Medulla oblongata (tissue), 1 donor: ENCODE data around the gene ARHGAP4.
A peak's percentile ranks its signal among the peaks of the same experiment; 100 is the strongest.

Experiments used
- DNase-seq: peaks from one replicate; pipeline ENCODE4 v3.0.0-alpha.2; 2015; ENCODE audit errors: extremely low spot score

ARHGAP4 gene

GRCh38 chrX:153882086-153882498 is 44.0 kb downstream of the ARHGAP4 start:
- no peak for DNase-seq

GRCh38 chrX:153881281-153881680 is 44.8 kb downstream of the ARHGAP4 start:
- no peak for DNase-seq

DNA sequence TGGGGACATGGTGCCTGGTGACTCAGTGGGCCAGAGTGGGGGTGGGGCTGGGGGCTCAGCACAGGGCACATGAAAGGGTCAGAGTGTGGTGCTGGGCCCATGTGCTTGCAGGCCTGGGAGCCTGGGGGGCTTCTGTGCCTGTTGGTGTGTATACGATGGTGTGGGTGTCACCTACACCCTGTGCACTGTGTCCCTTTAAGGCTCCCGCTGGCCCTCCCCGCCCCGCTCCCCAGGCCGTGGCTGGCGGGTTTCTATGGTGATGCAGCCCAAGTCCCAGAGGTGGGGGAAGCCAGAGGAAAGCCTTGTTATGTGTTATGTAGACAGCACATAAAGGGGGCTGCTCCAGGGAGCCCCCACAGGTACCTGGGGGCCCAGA is 45.6 kb downstream of the ARHGAP4 start:
- DNase-seq = no peak

GRCh38 chrX:153879741-153880439 is 46.2 kb downstream of the ARHGAP4 start:
- DNase-seq = no peak

DNA sequence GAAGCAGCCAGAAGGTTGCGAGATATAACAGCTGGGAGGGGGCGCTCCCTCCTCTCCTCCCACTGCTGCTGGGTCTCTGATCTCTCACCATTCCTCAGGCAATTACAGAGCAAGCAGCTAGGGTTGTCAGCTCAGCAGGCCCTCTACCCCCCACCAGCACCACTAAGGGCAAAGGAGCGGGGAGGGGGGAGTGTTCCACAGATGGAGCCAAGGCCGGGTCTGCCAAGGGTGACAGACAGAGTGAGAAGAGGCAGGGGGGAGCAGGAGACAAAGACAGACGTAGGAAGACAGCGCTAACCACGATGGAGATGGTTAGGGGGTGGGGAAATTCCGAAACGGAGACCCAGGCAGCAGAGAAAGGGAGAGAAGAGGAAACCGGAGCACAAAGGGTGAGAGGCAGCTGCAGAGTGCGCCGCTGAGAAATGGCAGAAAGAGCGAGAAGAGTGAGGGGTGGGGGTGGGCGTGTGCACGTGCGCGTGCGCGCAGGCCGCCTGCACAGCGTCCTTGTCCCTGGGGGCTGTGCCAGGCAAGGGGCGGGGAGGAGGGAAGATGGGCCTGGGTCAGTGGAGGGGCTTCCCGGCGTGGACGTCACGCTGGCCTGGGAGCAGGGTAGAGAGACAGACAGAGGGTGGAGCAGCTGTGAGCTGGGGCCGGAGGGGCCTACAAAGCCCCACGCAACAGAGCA is 47.0 kb downstream of the ARHGAP4 start:
- no peak for DNase-seq

DNA sequence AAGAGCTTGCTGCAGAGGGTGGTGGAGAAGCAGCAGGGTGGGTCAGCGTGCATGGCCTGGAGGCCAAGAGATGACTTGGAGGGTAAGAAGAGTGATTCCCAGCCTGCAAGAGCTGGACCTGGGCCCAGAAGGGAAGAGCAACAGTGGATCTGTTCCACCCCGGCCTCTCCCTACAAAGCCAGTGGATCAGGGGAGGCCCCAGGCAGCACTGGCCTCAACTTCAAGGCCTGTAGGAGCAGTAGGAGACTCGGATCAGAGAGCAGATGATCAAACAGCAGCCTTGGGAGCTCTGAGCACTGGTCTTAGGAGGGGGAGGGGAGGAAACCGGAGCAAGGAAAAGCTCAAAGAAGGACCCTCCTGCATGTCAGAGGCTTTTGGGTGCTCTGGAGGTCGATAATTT is 47.7 kb downstream of the ARHGAP4 start:
- DNase-seq = no peak

DNA sequence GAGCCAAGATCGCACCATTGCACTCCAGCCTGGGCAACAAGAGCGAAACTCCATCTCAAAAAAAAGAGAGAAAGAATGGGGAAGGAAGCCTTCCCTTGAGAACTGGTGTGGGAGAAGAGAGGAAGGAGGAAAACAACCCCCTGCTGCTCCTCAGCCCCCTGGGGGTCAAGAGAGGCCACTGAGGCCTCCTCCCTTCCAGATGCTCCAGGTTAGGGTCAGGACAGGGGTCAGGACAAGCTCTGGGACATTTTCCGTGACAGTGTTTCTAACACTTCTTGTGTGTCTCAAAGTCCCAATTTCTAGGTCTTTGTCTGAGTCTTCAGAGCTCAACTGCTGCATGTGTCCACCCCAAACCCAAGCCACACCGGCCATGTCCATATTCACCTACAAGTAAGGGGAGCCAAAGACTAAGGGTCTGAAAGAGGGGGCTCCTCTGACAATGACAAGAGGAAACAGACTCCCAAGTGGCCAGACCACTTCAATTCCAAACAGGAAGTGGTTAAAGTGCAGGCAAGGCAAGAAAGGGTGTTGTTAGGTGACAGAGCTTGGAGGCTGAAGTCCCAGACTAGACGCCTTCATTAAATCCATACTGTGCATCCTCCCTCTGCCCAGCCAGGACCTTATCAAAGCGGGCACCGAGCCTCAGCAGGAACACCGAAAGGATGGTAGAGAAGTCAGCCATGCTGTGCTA is 48.3 kb downstream of the ARHGAP4 start:
- DNase-seq = no peak

- no peak for DNase-seq
Observed at GRCh38 chrX:153876112-153876491, 50.0 kb downstream of the ARHGAP4 start.

DNA sequence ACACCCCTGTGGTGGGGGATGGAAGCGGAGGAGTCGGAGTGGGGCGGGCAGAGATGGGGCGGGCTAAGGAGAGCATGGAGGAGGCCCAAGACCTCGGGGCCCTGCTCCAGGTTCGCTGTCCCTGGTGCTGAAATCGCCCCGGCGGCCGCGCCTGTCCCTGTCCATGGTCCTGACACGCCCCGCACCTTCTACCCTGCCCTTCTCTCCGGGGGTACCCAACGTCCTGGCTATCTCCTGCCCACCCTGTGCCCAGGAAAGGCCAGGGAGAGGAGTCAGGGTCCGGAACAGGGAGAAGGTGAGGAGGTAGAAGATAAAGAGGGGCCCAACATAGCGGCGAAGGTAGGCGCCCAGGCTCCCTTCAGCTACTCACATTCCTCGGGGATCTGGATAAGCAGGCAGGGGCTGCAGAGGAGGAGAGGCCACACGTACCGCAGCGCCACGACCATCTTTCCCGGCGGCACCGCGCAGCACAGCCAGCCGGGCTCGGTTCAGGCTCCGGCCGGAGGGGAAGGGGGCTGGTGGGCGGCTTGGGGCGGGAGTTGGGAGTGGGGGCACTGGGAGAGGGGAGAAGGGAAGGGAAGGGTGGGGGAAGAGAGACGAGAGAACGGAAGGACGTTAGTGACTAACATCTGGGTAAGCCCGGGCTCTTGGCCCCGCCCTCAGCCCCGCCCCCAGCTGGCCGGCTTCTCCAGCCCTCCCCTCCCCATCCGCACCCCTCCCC is 50.5 kb downstream of the ARHGAP4 start:
- peak; percentile 23 for DNase-seq

DNA sequence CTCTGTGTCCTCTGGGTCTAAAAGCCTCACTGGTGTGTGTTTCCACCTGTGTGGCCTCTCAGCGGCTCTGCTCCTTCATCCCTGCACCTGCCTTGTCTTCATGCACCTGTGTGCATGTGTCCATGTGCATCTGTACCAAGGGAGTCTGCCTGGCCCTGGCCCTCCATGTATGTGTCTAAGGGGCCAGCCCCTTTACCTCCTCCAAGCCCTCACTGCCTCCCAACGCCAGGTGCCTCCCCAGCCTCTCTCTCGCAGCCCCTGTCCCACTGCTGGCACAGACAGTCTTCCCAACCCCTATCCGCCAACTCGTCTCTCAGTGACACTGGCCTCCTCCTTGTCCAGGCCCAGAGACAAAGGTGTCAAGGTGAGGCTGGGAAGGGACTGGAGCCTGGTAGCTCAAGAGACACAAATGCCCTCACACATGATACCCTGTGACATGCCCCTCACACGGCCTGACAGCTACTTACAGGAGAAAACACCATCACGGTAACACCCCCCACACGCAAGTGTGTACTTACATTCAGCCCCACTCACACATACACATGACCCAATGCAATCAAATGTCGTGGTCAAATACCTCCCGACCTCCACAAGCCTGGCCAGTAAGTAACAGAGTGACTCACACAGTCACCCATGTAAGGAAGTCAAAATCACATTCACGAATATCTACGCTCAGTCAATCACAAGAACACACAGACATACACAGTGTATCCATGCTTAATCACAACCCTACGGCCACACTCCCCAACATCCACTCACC is 51.5 kb downstream of the ARHGAP4 start:
- DNase-seq = no peak

DNA sequence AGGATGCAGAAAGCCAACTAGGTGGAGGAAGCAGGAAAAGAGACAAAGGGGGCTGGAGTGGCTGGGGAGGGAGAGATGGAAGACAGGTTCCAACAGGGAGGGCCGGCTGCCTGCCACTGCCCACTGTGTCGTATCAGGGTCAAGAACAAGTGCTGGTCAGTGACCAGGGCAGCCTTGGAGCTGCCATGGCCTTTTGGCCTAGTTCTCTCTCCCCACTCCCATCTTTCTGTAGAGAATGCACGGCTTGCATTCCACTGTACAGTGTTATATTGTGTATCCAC is 52.0 kb downstream of the ARHGAP4 start:
- DNase-seq = no peak

DNA sequence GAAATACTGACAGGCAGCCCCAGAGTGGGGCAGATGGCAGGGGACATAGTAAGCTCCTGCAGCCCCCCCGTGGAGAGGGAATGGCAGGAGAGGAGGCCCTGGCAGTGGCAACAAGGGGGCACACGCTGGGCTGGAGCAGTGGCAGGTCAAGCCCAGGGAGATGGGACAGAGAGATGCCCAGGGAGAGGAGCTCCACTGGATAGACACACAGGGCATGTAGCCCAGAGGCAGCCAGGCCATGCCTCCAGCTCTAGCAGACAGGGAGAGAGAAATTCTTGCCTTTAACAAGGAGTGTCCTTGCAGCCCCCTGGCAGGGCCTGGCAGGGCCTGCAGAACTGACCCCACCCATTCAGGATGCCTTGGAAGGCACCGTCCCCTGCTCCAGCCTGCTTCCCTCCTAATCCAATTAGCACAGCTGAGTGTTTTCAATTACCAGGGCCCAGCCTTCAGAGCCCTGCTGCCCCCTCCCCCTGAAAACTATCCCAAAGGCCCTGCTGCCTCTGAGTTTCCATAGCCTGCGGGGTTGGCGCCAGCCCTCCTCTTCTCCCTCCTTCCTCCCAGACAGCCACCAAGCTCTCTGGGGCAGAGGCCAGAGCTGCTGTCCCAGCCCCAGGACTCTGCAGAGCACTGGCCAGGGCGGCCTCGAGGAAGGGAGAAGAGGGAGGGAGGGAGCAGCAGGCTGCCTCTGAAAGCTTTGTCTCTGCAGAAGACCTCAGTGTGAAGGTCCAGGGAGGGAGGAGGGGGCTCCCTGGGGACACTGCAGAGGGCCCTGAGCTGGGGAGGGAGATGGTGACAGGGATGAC is 52.6 kb downstream of the ARHGAP4 start:
- DNase-seq = peak; percentile 30

DNA sequence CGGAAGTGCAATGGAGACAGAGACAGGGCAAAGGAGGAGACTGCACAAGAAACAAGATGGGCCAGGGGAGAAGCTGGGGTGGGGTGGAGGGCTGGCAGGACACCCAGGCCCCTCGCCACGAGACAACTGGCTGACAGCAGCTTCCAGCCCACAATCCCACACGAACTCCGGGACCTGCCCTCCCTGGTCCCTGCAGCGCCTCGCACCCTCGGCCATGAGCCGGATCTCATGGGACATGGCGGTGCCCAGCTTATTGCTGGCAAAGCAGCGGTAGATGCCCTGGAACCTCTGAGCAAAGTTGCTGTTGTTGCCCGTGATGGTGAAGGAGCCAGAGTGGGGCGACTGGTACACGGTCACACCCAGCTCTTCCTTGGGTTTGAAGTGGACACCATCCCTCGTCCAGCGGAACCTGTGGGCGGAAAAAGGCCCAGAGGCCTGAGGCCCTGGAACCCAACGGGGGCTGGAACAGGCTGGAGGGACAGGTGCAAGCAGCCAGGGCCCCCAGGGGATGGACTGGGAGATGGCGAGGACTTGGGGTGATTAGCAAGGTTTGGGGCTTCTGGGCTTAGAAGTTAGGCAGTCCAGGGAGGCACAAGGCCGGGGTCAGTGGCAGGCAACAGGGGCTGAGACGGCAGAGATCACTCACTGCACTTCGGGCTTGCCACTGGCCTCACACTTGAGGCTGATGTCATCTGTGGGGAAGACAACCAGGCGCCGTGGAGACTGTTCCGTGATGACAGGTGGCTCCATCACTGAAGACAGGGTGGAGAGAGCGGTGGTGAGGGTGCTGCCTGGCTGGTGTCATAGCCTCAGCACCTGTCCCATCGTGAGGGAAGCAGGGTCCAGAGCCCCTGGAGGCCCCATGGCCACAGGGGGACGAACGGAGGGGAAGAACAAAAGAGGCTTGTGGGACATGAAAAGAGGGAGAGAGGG is 53.9 kb downstream of the ARHGAP4 start:
- no peak for DNase-seq

GRCh38 chrX:153871451-153871850 is 54.6 kb downstream of the ARHGAP4 start:
- DNase-seq = no peak

DNA sequence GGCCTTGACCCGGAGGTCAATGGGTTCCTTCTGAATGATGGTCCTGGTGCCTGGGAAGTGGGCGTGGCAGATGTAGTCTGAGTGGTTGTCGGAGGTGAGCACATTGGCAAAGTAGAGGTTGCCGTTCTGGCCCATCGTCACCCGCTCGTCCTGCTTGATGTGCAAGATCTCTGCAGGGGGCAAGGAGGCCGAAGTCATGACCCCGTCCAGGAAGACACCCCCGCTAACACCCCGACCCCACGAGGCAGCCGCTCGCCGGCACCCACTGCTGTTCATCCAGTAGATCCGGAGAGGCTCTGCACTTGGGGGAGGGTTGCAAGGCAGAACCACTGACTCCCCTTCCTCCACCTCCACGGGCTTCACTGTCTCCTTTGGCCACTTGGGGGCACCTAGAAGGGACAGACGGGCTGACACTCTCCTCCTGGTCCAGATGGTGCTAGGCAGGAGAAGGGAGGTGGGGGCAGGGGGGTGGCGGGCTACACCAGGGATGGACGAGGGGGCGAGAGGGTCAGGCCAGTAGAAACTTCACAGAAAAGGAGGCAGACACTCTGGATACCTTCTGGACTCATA is 55.2 kb downstream of the ARHGAP4 start:
- DNase-seq = no peak

GRCh38 chrX:153870288-153870690 is 55.8 kb downstream of the ARHGAP4 start:
- no peak for DNase-seq

DNA sequence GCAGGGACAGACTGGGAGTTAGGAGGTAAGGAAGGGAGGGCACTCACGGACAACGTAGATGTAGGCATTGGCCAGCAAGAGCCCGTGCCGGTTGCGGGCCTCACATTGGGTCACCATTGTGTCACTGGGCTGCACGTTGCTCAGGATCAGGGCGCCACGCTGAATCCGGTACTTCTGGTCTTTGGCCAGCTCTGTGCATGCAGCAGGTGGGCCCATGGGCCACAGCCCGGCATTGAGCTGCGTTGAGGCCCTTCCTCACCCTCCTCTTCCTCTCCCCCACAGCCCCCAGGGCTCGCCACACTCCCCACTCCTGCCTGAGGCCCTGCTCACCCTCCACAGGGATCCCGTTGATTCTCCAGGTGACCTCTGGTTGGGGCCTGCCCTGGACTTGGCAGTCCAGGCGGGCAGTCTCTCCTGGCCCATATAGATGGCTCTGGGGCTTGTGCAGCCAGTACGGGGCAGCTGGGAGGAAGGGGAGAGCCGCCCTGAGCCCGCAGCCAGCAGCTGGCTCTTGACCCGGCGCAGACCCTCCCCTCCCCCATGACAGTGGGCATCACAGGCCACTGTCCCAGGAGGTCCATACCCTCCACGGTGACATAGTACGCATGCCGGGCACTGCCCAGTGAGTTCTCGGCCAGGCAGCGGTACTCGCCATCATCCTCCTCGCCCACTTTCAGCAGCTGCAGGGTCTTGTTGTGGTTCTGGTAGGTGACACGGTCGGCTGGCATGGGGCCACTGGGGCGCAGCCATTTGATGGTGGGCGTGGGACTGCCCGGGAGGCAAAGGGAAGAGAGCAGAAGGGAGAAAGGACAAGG is 56.4 kb downstream of the ARHGAP4 start:
- no peak for DNase-seq

DNA sequence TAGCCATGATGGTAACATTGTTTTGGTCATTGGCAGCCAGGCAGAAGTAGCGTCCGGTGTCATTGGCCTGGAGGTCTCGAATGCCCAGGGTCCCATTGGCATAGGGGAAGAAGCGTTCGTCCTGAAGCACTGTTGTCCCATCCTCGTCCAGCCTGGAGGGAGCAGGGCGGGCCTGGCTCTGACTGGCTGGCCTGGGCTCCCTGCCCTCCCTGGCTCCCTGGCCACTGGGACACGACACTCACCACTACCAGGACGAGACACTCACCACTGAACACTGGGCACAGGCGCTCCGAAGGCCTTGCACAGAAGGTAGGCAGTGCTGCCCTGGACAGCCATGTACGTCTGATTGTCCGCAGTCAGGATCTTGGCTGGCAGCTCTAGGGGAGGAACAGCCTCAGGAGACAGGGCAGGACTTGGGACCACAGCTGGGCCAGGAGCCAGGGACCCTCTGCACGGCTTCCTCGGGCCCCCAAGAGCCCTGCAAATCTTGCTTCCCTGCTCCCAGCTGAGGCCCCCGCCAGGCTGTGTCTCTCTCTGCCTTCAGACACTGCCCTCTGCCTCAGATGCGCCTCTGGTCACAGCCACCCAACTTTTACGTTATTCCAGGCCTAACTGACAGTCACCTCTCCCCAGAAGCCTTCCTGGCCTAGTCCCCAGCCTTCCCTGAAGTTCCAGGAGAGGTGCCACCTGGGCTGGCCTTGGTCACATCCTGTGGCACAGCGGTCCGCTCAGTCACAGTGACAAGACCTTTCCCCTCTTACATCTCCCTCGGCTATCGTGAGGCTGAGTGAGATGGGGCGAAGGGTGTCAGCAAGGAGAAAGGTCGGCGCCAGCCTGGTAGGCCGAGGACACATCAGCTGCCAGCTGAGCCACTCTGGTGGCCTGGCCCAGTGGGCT is 57.2 kb downstream of the ARHGAP4 start:
- no peak for DNase-seq
